ENCODE results near the gene LUM.

LUM gene

DNA sequence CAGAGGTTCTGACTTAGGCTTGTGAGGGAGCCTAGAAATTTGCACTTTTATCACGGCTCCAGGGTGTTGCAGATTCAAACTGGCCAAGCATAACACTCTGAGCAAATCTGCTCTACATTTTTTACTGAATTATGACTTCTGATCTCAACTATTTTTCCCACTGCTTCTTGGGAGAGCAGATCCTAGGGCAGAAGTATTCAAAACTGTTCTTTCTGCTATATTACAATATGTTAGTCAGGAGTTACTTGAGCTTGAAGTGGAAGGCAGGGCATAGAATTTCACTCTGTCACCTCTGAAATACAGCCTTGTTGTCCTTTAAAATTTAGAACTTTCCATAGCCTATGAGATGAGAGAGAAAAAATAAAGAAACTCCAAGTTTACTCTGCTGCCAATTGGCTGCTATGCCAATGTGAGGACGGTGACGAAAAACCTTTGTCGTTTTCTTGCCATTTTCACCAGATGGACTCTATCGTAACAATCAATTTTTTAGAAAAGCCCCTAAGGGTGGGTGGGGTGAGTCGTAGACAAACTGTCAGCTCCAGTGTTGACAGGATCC lies 37.1 kb downstream of the LUM start:
- no peak for DNase-seq

DNA sequence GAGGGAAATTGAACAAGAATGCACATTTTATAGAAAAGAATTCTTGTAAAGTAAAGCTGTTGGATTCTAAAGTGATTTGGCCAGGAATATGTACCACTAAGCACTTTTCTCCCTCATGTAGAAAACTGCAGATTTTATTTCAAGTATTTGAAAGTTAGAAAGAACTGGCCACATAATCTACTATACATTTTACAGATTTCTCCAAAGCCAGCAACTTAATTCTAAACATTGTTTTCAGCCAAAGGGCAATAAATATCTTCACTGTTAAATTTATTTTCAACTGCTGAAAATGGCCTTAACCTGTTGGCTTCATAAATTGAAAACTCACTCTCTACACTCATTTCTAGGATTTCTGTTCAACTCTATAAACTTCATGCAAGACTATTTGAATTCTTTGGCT lies 37.9 kb downstream of the LUM start:
- DNase-seq: no peak

DNA sequence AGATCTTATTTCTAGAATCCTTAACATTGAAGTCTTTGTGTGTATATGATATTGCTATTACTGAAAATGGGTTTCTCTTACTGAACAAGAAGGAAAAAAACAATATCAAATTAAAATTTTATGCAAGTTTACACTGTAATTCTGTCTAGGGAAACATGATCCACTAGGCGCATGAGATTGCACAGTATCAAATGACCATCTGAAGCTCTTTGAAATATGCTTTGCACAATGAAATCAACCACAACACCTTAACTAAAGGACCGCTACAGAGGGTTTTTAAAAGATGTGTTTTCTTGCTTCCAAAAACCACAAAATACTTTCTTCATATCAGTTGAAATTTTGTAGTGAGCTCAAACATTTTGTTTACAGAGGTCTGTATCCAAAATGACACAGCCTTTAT lies 38.4 kb downstream of the LUM start:
- DNase-seq: no peak

DNA sequence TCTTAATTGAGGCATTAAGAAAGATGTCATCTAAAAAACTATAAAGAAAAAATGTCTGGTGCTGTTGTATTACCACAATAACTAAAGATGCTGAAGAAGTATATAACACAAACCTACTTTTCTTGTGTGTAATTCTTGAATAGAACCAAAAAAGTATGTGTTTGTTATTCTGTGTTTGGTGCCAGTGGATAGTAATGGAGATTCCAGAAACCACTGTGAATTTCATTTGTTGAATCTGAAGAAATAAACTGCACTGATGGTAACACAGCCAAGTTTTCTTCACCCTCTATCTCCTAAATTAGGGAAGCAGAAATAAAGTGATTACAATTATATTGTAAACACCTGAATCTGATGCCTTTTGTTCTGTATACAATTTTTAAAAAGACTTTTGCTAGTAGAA lies 40.4 kb downstream of the LUM start:
- no peak for DNase-seq

DNA sequence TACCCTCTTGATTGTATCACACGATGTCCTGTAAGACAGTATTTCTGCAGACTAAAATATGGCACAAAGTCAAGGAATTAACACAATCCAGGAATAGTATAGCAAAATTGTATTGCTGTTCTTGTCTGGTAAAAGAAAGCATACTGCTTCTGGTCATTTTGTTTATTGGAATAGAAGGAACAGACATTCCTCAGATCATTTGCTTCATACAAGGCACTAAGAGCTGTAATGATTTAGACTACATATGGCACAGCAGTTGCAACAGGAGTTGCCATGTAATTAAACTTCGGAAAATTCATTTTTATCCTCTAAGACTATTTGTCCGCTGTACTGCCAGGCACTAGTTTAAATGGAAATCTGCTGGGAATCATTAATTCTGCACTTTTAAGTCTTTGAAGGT lies 45.9 kb downstream of the LUM start:
- DNase-seq: no peak

DNA sequence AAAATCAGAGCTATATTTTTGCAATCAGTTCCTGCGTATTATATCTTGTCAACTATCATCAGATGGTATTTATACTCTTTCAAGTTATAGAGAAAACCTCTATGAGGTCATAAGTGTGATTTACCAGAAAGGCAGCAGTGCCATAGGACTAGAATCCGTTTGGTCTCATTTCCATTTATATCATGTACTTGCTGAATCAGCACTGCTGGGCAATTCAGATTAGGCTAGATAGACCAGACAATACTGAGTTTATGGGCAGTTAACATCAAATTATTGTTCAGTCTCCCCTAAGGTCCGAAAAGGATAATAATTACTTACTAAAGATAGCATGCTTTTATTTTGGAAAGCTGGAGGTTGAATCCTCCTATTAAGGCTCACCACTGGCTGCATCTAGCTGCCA lies 46.7 kb downstream of the LUM start:
- DNase-seq: no peak

DNA sequence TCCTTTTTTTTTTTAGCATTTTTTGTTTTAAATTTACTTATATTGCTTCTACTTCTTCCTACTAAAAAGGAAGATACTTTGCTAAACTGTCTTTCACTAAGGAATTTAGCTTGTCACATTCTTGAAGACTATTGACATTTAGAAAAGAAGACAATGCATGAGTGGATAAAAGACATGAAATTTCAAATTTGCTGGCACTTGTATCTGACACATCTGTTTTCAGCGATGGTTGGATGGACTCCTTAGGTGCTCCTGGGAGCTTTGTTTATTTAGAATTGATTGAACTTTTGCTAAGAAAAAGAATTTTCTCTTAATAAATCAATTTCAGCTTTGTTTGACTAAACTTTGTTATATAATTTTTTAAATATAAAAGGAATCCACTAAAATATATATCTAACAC lies 50.2 kb downstream of the LUM start:
- no peak for DNase-seq

DNA sequence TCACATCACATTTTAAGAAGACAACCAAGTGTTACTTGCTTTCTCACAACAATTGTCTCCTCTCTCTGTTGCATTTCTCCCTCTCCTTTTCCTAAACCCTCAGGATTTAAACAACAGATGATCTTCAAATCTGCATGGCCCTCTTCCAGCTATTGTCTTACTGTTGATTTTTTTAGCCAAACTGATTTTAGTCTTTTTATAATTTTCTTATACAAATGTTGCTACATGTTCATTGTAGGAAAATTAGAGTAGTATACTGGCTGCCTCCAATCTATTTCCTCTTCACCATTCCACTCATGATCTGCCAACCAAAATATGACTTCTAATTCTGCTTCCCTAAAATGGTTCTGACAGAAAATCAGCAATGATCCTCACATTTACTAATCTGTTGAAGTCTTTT lies 52.1 kb downstream of the LUM start:
- no peak for DNase-seq

DNA sequence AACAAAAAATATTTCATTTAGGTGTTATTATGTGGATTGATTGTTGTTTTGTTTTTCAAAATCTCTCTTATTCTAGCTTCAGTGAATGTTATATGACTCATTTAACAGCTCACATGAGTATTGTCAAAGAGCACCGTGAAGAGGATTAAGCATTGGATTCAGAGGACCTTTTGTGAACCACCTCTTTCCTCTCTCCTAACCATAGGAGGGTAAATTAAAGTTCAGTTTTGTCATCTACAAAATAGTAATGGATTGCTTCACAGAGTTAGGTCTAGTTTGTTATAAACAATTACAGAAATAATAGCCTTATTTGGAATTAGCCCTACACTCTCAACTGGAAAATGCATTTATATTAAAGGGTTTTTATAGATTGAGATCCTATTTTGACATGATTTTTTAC lies 52.5 kb downstream of the LUM start:
- no peak for DNase-seq

DNA sequence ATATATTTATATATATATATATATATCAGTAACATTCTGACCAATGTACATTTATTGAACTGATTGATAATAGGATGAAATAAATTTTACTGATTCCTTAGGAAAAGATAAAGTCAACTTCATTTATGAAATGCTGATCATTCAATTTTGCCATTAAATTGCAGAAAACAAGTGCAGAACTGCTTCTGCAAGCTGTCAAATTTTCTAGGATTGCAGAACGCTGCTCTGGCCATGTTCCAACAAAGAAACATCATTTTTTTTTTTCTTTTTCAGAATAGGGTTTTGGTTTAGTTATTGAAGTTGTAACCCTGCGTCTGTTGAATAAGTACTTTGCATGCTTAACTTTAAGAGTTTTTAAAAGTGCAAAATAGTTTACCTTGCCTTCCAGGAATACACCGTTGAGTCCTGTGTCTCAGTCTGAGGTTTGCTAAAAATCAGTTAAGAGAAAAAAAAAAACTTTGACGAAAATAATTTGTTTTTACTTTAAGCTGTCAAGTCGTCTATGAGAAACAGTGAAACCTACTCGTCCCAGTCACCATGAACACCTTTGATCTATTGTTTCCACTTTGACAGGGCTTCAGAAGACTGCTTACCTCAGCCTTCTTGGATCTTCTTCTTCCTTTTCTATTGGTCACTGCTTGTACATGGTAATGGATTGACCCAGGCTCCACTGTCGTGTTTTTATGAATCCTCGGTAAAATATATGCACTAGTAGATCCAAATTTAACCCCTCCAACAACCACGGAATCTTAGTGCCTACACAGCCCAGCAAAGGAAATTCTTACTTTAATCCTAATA lies 53.7 kb downstream of the LUM start, which contains the start of gene KERA:
TSS of gene KERA (minus strand) at position 657 of the 798 bp plus-strand sequence. CDS start 1,743 bp downstream, outside the sequence.
- DNase-seq: no peak

DNA sequence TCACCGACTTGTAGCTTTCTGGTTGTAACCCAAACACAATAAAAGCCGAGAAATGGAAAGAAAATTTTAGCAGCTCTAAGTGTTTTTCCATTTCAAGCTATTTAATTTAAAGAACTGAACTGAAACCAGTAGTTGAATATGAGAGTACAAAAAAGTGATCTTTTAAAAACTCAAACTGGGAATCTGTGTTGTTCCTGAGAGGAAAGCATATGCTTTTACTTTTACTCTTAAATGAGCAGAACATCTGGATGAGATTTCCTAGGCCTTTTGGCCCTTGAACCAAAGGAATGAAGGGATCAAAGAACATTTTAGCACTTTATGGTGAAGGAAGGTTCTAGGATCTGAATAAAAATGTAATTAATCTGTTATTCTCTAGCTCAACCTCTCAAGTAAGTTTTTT lies 54.8 kb downstream of the LUM start:
- DNase-seq: no peak

DNA sequence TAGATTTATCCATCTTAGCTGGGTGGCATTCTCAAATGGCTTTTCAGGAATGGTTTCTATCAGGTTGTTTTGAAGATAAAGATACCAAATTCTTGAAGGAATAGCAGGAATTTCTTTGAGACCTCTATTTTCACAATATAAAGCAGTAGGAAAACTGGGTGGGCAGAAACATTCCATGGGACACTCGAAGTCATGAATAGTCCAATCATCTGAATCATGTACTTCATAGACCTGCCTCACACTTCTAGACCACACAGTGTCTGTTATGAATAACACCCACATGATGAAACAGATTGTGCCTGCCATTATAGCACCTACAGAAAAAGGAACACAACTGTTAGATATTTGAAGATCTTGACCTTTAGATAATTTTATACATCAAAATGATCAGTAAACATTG lies 55.3 kb downstream of the LUM start:
- no peak for DNase-seq

DNA sequence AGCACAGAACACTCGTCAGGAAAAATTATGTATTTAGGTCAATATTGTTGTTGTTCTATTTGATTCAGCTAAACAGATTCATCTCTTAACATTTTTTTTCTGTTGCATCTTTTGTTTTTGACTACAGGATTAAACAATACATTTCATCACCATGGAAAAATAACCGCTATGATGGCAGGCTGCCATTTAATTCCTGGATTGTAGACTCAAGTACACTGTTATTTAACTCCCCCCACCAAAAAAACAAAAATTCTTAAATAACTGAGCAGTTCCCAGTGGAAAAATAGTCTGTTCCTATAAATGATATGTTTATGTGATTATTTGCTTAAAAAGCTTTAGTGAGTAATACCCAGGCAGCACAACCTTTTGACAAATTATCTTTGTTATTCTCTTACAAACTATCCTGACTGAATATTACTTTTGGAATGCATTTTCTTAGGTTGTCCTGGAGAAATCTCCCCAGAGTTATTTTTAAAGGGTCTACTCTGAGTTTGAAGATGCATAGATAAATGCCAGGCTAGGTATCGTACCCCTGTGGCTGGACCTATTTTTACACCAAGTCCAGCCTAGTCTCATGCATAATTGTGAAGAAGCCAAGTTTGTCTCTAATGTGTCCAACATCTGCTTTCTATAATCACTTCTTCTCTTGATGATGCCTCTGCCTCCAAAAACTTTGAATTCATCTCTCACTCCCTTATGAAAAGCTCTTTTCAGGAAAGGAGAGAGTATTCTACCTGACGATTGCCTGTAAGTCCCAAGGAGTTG lies 57.2 kb downstream of the LUM start:
- no peak for DNase-seq
